AG04450 (cell line): ENCODE data around the gene EPHA6. TPM values are rescaled to one million over a fixed set of nuclear protein-coding genes. Genes with fewer than 3 reads are reported as not detected.

Source experiments
- CTCF ChIA-PET: fragments of 300-600, 350-600 bp; formaldehyde crosslinking; extraction: SDS; loops from one replicate; lab custom pipeline; 2022; ENCODE audit warnings: antibody characterized with exemption, inconsistent platforms; lab: Charles Lee
- POLR2A ChIA-PET: fragments of 350-600 bp; formaldehyde crosslinking; extraction: SDS; loops from one replicate; lab custom pipeline; 2021; ENCODE audit warnings: antibody characterized with exemption, inconsistent platforms; lab: Yijun Ruan, JAX
- DNase-seq: peaks from one replicate; pipeline ENCODE4 v3.0.0-alpha.2; 2011; ENCODE audit warnings: low read depth, low spot score
- H3K27ac ChIP-seq: one replicate; pipeline ENCODE4 v1.5.1; 2012; ENCODE audit warnings: low read depth, low read length, control low read depth
- H3K27me3 ChIP-seq: one replicate; pipeline ENCODE4 v1.6.0; 2012; ENCODE audit warnings: low read length; ENCODE audit not compliant: control insufficient read depth, insufficient read depth
- H3K4me3 ChIP-seq: 2 replicates; pipeline ENCODE4 v1.5.1; 2011; ENCODE audit warnings: mild to moderate bottlenecking, low read depth, low read length, control low read depth
- H3K9me3 ChIP-seq: 2 replicates; pipeline ENCODE4 v1.5.1; 2012; ENCODE audit warnings: low read length; ENCODE audit not compliant: control insufficient read depth, insufficient read depth
- CTCF ChIP-seq: IDR thresholded peaks from 2 replicates; pipeline ENCODE4 v1.5.1; 2011; ENCODE audit warnings: low read depth, low read length, control low read depth, inconsistent platforms
- polyA plus RNA-seq: library from polyadenylated mRNA; depleted of rRNA; stranded (reverse); fragments of >200 nt; gene quantifications from 2 replicates; pipeline ENCODE4 v1.2.3, GENCODE V29; 2011

EPHA6 gene
- polyA plus RNA-seq, 1 experiment, result not detected

DNA sequence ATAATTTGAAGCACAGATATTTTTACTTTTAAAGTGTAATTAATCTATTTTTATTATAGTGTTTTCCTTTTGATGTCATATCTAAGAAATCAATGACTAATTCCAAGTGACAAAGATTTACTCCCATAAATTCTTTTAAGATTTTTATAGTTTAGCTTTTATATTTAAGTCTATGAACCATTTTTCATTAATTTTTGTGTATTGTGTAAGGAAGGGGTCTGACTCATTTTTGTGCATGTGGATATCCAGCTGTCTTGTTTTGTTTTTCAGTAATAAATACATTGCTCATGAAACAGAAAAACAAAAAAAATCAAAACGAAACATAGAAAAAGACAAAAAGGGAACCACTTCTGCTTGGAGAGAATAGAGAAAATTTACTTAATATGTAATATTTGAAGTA lies 145.1 kb downstream of the EPHA6 start:
- no peak overlapping the region for H3K27ac ChIP-seq
- no peak for TF ChIP-seq CTCF
- no peak overlapping the region for H3K4me3 ChIP-seq
- H3K27me3 ChIP-seq, result no peaks in the 10 kb centered on the region
- peaks cover 3% of the 10 kb centered on the region; the same call in 1 of the 2 replicates for H3K9me3 ChIP-seq
- POLR2A ChIA-PET, result no interaction called here
- CTCF ChIA-PET, result no interaction called here
- DNase-seq, result no peak

DNA sequence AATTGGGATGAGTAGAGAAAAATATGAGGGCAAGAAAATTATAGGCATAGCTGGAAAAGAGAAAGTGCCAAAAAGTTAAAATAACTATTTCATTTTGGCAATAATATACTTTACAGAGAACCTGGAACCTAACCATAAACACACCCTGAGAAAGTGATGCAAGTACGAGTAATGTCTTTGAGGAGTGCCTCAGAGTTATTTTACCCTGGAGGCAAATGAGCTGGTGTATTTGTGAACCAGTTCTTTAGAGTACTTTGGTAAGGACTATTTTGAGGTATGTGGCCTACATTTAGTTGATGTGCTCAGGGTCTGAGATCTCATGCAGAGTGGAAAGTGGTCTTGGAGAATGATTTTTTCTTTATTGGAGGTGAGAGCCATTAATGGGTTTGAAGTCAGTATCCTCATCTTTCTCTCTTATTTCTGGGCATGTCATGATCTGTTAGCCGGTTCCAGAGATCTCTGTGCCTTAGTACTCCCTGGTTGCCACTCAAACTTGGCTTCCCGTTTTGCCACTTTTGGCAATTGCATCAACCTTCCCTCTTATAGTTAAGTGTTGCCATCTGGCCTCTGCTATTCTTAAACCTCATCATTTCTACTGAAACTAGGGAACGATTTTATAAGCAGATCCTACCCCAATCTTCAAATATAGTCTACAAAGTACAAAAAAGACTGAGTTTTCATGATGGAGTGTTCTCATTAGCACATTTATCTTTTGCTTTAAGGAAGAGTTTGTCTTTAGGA lies 145.7 kb downstream of the EPHA6 start:
- DNase-seq, result no peak
- H3K27ac ChIP-seq, result no peak overlapping the region
- H3K27me3 ChIP-seq, result no peaks in the 10 kb centered on the region
- peaks cover 3% of the 10 kb centered on the region; the same call in 1 of the 2 replicates for H3K9me3 ChIP-seq
- no peak for TF ChIP-seq CTCF
- H3K4me3 ChIP-seq, result no peak overlapping the region
- CTCF ChIA-PET, result no interaction called here
- POLR2A ChIA-PET, result no interaction called here

- no peak overlapping the region for H3K4me3 ChIP-seq
Observed at GRCh38 chr3:96960661-96961330, 146.4 kb downstream of the EPHA6 start.

GRCh38 chr3:96961576-96961975 lies 147.2 kb downstream of the EPHA6 start:
- TF ChIP-seq CTCF, result no peak
- no peaks in the 10 kb centered on the region for H3K27me3 ChIP-seq
- ChIA-PET POLR2A (no interaction called here), CTCF (no interaction called here)
- no peak overlapping the region for H3K4me3 ChIP-seq
- DNase-seq, result no peak
- peaks cover 3% of the 10 kb centered on the region; the same call in 1 of the 2 replicates for H3K9me3 ChIP-seq
- no peak overlapping the region for H3K27ac ChIP-seq

More at GRCh38 chr3:96960661-96961330, 146.4 kb downstream of the EPHA6 start:
- Histone ChIP-seq H3K27ac (no peak overlapping the region), H3K27me3 (no peaks in the 10 kb centered on the region), H3K9me3 (peaks cover 3% of the 10 kb centered on the region; the same call in 1 of the 2 replicates)
- ChIA-PET POLR2A (no interaction called here), CTCF (no interaction called here)
- no peak for DNase-seq
- TF ChIP-seq CTCF, result no peak
